Retinal pigment epithelial cell (primary cell): ENCODE measurements around the gene ZMYND12.

ENCODE experiments used
- DNase-seq: peaks from one replicate; pipeline ENCODE4 v3.0.0-alpha.2; 2010; ENCODE audit warnings: low read depth
- H3K4me3 ChIP-seq: 2 replicates; pipeline ENCODE4 v1.5.1; 2011; ENCODE audit warnings: mild to moderate bottlenecking, low read length, control low read depth, moderate library complexity
- TF ChIP-seq, protein P1 (sequence below): conservative IDR thresholded peaks from 2 replicates; pipeline ENCODE4 v1.5.1; 2011; ENCODE audit warnings: low read depth, low read length, control low read depth, inconsistent platforms

The ZMYND12 gene

DNA sequence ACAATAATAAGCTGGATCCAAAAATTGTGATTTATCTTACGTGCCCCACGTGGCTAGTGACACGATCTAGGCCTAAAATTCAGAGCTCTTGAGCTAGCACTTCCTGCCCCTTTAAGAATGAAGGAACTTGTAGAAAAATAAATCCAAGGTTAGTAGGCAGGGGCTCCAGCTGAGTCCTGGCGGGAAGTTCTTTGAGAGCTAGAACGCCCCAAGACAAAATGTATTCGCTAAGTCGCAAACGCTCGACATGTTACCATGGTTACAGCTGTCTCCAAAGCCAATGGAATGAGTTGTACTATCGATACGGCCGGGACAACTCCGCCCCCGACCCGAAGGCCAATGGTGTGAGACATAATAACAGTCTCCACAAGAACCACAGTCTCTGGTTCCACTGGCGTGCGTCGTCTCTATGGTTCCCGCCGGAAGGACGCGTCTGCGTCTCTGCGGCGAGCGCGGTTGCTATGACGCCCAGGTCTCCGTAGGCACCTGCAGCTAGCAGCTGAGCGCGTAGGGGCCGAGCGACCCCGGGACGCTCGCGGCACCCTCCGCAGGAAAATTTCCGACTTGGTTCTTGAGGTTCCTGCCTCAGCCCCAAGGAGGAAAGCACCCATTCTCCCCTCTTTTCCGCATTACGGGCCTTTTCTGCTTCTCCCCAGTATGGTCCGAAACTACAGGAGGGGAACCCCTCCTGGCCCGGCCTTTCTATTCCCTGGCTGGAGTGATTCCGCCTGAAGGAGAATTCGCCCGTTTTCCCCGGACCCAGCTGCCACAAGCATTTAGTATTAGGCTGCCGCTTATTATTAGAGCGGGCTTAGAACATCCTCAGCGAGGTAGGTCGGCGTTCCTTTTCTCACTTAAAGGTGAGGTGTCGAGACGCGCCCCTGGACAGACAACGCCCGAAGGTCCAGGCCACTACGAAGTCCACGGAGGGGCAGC lies 7.3 kb upstream of the ZMYND12 start, which contains the start of gene CCDC30:
TSS of gene CCDC30 (plus strand) at position 459 of the 936 bp plus-strand sequence. CDS start 17,266 bp downstream, outside the sequence.
- H3K4me3 ChIP-seq, result peak within 1 kb of the TSS; percentile 83
- TF ChIP-seq, protein P1, sequence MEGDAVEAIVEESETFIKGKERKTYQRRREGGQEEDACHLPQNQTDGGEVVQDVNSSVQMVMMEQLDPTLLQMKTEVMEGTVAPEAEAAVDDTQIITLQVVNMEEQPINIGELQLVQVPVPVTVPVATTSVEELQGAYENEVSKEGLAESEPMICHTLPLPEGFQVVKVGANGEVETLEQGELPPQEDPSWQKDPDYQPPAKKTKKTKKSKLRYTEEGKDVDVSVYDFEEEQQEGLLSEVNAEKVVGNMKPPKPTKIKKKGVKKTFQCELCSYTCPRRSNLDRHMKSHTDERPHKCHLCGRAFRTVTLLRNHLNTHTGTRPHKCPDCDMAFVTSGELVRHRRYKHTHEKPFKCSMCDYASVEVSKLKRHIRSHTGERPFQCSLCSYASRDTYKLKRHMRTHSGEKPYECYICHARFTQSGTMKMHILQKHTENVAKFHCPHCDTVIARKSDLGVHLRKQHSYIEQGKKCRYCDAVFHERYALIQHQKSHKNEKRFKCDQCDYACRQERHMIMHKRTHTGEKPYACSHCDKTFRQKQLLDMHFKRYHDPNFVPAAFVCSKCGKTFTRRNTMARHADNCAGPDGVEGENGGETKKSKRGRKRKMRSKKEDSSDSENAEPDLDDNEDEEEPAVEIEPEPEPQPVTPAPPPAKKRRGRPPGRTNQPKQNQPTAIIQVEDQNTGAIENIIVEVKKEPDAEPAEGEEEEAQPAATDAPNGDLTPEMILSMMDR, result no peak
- peak; percentile 93 for DNase-seq

DNA sequence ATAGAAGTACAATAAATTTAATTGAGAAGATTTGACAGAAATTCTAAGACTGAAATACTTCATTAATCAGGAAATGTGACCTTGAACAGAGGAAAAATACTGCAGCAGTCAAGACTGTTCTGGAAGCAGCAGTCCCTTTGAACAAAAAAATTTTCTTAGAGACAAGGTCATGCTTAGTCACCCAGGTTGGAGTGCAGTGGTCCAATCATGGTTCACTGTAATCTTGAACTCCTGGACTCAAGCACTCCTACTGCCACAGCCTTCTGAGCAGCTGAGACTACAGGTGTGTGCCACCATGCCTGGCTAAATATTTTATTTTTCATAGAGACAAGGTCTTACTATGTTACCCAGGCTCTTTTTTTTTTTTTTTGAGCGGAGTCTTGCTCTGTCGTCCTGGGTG lies 5.4 kb upstream of the ZMYND12 start:
- TF ChIP-seq, protein P1, result no peak
- DNase-seq, result no peak
- no peak overlapping the region for H3K4me3 ChIP-seq

DNA sequence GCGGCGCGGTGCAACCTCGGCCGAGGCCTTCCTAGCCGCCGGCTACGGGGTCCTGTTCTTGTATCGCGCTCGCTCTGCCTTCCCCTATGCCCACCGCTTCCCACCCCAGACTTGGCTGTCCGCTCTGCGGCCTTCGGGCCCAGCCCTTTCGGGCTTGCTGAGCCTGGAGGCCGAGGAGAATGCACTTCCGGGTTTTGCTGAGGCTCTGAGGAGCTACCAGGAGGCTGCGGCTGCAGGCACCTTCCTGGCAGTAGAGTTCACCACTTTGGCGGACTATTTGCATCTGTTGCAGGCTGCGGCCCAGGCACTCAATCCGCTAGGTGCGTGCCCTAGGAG lies 900 bp upstream of the ZMYND12 start:
- TF ChIP-seq, protein P1, result no peak
- peak overlapping the region; percentile 84 for H3K4me3 ChIP-seq
- DNase-seq, result peak; percentile 33

DNA sequence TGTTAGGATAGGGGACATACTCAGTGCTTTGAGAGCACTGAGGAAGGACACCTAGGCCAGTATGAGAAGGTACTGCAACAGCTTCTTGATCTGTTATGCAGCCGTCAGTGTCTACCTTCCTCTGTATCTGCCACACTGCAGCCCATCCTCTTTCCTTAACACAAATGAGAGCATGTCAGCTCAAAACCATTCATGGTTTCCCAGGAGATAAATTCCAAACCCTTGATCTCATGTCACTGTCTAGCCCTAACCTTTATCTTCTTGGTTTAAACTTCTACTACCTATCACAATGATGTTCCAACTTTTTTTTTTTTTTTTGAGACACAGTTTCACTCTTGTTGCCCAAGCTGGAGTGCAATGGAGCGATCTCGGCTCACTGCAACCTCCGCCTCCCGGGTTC lies 1.4 kb downstream of the ZMYND12 start:
- no peak for DNase-seq
- TF ChIP-seq, protein P1, result no peak
- no peak overlapping the region for H3K4me3 ChIP-seq

DNA sequence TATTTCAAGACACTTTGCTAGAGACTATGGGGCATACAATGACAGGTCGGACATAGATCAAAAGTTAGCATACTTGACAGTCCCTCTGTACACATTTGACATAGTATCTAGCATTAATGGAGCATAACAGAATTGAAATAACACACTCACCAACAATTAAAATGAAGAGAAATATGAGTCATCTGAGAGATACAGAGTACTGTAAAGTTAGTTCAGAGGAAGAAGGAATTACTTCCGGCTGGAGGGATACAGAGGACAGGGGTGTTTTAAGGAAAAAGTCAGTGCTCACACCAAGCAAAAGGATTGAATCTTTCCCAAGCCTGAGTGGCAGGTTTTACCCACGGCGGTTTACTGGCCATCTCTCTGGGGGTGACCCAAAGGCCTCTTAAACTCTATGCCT lies 2.4 kb downstream of the ZMYND12 start:
- TF ChIP-seq, protein P1, result no peak
- no peak overlapping the region for H3K4me3 ChIP-seq
- no peak for DNase-seq

DNA sequence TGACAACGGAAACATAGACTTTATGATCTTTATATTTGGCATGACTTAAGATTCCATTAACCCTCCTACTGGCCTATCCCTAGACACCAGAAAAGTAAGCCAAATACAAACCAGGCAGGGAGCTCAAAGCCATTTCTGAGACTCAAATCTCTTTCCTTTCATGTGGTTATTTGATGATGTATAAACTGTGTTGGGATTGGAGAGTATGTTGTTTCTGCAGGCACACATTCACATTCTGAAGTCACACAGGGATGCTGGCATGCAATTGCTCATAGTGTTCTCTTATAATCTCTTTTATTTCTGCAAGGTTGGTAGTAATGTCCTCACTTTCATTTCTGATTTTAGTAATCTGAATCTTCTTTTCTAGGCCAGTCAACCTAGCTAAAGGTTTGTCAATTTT lies 5.8 kb downstream of the ZMYND12 start:
- H3K4me3 ChIP-seq, result no peak overlapping the region
- DNase-seq, result no peak
- TF ChIP-seq, protein P1, result no peak

DNA sequence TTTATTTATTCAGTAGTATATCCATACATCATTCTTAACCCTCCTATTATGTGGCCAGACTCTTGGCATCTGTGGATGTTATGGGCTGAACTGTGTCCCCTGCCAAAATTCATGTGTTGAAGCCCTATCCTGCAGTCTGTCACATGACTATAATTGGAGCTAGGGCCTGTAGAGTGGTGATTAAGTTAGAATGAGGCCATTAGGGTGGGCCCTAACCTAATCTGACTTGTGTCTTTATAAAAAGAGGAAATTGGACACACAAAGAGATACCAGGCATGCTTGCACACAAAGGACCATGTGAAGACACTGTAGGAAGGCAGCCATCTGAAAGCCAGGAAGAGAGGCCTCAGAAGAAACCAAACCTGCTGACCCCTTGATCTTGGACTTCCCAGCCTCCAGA lies 6.6 kb downstream of the ZMYND12 start:
- no peak overlapping the region for H3K4me3 ChIP-seq
- DNase-seq, result no peak
- TF ChIP-seq, protein P1, result no peak
